ENCODE results near the gene KRT4. TPM values are rescaled to one million over a fixed set of nuclear protein-coding genes. Genes with fewer than 3 reads are reported as not detected.
A peak's percentile ranks its signal among the peaks of the same experiment; 100 is the strongest.

The KRT4 gene
- polyA plus RNA-seq, 3 donors: not detected

DNA sequence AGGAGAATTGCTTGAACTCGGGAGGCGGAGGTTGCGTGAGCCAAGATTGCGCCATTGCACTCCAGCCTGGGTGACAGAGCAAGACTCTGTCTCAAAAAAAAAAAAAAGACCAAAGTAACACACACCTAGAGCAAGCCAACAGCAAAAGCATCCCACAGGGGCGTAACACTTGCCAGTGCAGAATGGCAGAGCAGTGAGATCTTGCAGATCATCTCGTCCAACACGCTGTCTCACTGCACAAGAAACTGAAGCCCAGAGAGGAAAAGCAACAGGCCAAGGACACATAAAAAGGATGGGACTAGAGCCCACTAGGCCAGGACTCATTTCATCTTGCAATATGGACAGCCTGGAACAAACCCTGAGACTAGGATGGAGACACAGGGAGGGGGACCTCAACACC lies 47.6 kb upstream of the KRT4 start:
- Histone ChIP-seq H3K9me3 (replicated peaks in 1 of 2; ENCODE audit: control insufficient read depth in 1 of 2, insufficient read depth in 1 of 2, low read length in 2 of 2) (no peaks in the 10 kb centered on the region), H3K4me3 (replicated peaks in 1 of 3; ENCODE audit: low read depth in 2 of 3, low read length in 3 of 3) (no peak overlapping the region), H3K27me3 (ENCODE audit: control insufficient read depth in 2 of 2, insufficient read depth in 2 of 2, low read length in 2 of 2) (peaks cover 0 to 2% of the 10 kb centered on the region in 2 donors), H3K9ac (ENCODE audit: insufficient read depth, low read length, poor library complexity, severe bottlenecking) (no peak overlapping the region), H3K4me2 (replicated peaks; ENCODE audit: extremely low read depth, low read length, poor library complexity, severe bottlenecking) (no peak overlapping the region), H3K36me3 (replicated peaks in 1 of 2; ENCODE audit: control insufficient read depth in 1 of 2, insufficient read depth in 2 of 2, low read length in 2 of 2) (no peaks in the 10 kb centered on the region), H3K4me1 (ENCODE audit: control insufficient read depth in 1 of 2, insufficient read depth in 2 of 2, low read length in 2 of 2) (peaks cover 8 to 9% of the 10 kb centered on the region in 2 donors), H2AFZ (ENCODE audit: insufficient read depth, low read depth, low read length, poor library complexity, severe bottlenecking) (no peak overlapping the region), H4K20me1 (ENCODE audit: insufficient read depth, low read length) (no peaks in the 10 kb centered on the region), H3K79me2 (ENCODE audit: insufficient read depth, low read length) (no peaks in the 10 kb centered on the region), H3K27ac (ENCODE audit: low read depth in 1 of 2, low read length in 2 of 2) (no peak overlapping the region)
- no peak for TF ChIP-seq CTCF (IDR thresholded peaks at IDR 0.05)
- Mint-ChIP-seq H3K4me1 (peaks cover 14% of the 10 kb centered on the region), H3K36me3 (no peaks in the 10 kb centered on the region), H3K9me3 (no peaks in the 10 kb centered on the region), H3K27ac (no peak overlapping the region), H3K4me3 (no peak overlapping the region), H3K27me3 (ENCODE audit: low read depth in 3 of 3) (peaks cover 3 to 5% (median 3%) of the 10 kb centered on the region in 3 donors)
- no peak for DNase-seq
- WGBS (ENCODE audit: insufficient coverage): 87% methylated on average over 3 of the region's 7 CpGs
- intact Hi-C loops (cut with micrococcal nuclease): no loop called here

- Histone ChIP-seq H3K27ac (ENCODE audit: low read depth in 1 of 2, low read length in 2 of 2) (peak overlapping the region in 1 of 2 donors; percentile 27), H3K4me2 (replicated peaks; ENCODE audit: extremely low read depth, low read length, poor library complexity, severe bottlenecking) (no peak overlapping the region), H3K9ac (ENCODE audit: insufficient read depth, low read length, poor library complexity, severe bottlenecking) (no peak overlapping the region), H2AFZ (ENCODE audit: insufficient read depth, low read depth, low read length, poor library complexity, severe bottlenecking) (no peak overlapping the region), H3K4me1 (ENCODE audit: control insufficient read depth in 1 of 2, insufficient read depth in 2 of 2, low read length in 2 of 2) (peaks cover 8 to 9% of the 10 kb centered on the region in 2 donors), H4K20me1 (ENCODE audit: insufficient read depth, low read length) (no peaks in the 10 kb centered on the region), H3K4me3 (replicated peaks in 1 of 3; ENCODE audit: low read depth in 2 of 3, low read length in 3 of 3) (no peak overlapping the region), H3K9me3 (replicated peaks in 1 of 2; ENCODE audit: control insufficient read depth in 1 of 2, insufficient read depth in 1 of 2, low read length in 2 of 2) (no peaks in the 10 kb centered on the region), H3K36me3 (replicated peaks in 1 of 2; ENCODE audit: control insufficient read depth in 1 of 2, insufficient read depth in 2 of 2, low read length in 2 of 2) (no peaks in the 10 kb centered on the region), H3K27me3 (ENCODE audit: control insufficient read depth in 2 of 2, insufficient read depth in 2 of 2, low read length in 2 of 2) (peaks cover 0 to 2% of the 10 kb centered on the region in 2 donors), H3K79me2 (ENCODE audit: insufficient read depth, low read length) (no peaks in the 10 kb centered on the region)
- H3K4me3 Mint-ChIP-seq: peak overlapping the region; percentile 47 to 49
- no peak for TF ChIP-seq CTCF (IDR thresholded peaks at IDR 0.05)
- peak in 2 of 3 donors; percentile 55 to 61 for DNase-seq
- intact Hi-C loops (cut with micrococcal nuclease): no loop called here
- H3K4me1 Mint-ChIP-seq: peaks cover 14% of the 10 kb centered on the region
- WGBS (ENCODE audit: insufficient coverage): no CpG with 5 or more reads among the region's 6 CpGs
- H3K36me3 Mint-ChIP-seq: no peaks in the 10 kb centered on the region
- H3K27ac Mint-ChIP-seq: peak overlapping the region in 4 of 7 donors; percentile 6 to 76 (median 34)
- no peaks in the 10 kb centered on the region for H3K9me3 Mint-ChIP-seq
- peaks cover 3 to 7% (median 7%) of the 10 kb centered on the region in 3 donors for H3K27me3 Mint-ChIP-seq (ENCODE audit: low read depth in 3 of 3)
Measured at GRCh38 chr12:52860102-52860823, 46.3 kb upstream of the KRT4 start.

Measured in CD14-positive monocyte (primary cell).